HG03139 (cell line): Measurements from ENCODE around the gene INHBB.
"Not testable (repeated sequence)": the region's sequence is repeated elsewhere in the genome, so short reads cannot be mapped to it uniquely, and the experiment has no call there.

Source experiments
- ATAC-seq: cut with Tn5 transposase; IDR thresholded peaks from one replicate; pipeline ENCODE4 v1.9.1; 2021; ENCODE audit not compliant: unreplicated experiment

The INHBB gene

GRCh38 chr2:120346026-120346666 lies at the start of gene INHBB:
Gene INHBB (plus strand): TSS chr2:120346136. CDS start chr2:120346189, 53 bp downstream.
- no peak for ATAC-seq

GRCh38 chr2:120298173-120298835 lies 47.6 kb upstream of the INHBB start:
- ATAC-seq = no peak

- ATAC-seq = no peak
These were observed 46.9 kb upstream of the INHBB start for GRCh38 chr2:120299004-120299403.

DNA sequence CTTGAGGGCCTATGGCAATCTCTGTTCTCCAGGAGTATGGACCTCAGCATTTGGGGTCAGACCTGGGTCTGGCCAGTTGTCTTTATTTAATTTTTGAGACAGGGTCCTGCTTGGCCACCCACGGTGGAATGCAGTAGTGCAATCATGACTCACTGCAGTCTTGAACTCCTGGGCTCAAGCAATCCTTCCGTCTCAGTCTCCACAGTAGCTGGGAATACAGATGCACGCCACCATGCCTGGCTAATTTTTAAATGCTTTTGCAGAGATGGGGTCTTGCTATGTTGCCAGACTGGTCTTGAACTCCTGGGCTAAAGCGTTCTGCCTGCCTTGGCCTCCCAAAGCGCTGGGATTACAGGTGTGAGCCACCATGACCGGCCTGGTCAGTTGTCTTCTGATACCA lies 46.4 kb upstream of the INHBB start:
- no peak for ATAC-seq

DNA sequence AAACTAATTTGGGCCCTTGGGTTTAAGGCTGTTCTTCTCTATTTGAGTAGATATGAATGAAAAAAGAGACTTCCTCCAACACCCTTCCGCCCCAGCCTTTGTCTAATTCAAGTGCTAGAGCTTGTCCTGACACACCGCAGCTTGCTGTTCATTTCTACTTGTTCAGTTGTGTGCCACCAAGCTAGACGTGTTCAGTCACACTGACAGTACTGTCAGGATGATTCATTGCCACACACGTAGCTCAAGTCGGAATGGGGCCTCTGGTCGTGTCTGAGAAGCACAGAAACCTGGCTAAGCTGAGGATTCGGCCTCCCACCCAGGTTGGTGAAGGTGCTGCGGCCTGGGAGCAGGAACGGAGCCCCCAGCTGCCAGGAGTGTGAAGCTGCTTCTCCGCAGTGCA lies 45.6 kb upstream of the INHBB start:
- no peak for ATAC-seq

DNA sequence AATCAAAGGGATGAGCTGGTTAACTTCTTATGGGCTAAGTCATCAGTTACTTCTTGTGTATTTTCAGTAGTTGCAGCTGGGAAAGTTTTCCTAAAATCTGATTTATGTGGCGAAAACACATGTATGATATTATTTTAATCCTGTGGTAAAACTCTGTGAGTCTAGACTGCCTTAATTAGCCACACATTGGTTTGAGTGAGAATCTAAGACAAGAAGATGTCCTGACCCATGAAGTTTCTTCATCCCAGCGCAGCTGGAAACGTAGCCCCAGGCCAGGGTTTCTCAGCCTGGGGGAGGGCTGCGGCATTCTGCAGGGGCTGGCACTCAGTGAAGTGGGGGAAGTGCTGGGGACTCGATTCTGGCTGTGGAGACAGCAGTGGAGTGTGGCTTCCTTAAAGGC lies 44.7 kb upstream of the INHBB start:
- no peak for ATAC-seq

GRCh38 chr2:120302301-120302700 lies 43.6 kb upstream of the INHBB start:
- no peak for ATAC-seq

DNA sequence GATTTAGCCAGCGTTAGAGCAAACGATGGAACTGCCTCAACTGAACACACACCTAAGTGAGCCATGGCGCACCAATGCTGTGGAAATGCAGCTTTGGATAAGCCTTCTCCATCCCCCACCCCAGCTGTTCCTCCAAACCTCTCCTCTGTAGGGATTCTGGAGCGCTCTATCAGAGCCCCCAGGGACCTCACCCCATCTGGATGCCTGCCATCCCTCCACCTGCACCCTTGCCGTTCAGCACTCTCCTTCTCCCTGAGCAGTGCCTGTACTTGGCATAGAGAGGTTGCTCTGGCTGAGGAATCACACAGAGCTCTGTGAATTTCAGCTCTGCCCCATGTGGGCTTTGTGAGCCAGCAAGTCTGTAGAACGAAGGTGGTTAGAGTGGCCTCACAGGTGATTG lies 42.8 kb upstream of the INHBB start:
- ATAC-seq = no peak

- no peak for ATAC-seq
These were observed 40.6 kb upstream of the INHBB start for GRCh38 chr2:120305296-120305695.

- no peak for ATAC-seq
These were observed 39.9 kb upstream of the INHBB start for GRCh38 chr2:120305937-120306490.

GRCh38 chr2:120307482-120307881 lies 38.5 kb upstream of the INHBB start:
- no peak for ATAC-seq

- no peak for ATAC-seq
These were observed 37.7 kb upstream of the INHBB start for GRCh38 chr2:120308038-120308910.

DNA sequence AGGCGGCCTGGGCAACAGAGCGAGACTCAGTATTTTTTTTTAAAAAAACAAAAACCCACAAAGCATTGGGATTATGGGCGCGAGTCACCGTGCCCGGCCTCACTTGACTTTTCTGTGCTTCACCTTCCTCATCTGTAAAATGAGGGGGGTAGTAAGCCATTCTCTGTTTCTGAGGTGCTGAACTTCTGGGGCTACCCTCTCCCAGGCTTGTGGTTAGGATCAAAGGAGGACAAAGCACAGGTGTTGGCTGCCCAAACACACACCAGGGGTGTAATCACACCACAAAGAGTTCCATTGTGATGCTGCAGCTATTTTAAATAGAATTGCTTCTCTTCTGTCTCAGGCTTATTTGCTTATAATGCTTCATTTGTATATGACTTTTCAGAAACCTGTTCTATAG lies 35.8 kb upstream of the INHBB start:
- ATAC-seq = no peak

DNA sequence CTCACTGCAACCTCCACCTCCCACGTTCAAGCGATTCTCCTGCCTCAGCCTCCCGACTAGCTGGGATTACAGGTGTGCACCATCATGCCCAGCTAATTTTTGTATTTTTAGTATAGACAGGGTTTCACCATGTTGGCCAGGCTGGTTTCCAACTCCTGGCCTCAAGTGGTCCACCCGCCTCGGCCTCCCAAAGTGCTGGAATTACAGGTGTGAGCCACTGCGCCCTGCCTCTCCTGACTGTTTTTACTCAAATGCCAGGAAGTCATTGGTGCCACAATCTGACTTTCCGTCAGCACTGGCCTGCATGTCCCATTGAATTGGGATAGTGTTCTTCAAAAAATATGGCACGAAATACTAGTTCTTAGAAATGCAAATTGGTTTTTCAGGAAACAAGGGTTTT lies 35.1 kb upstream of the INHBB start:
- not testable (repeated sequence) for ATAC-seq

DNA sequence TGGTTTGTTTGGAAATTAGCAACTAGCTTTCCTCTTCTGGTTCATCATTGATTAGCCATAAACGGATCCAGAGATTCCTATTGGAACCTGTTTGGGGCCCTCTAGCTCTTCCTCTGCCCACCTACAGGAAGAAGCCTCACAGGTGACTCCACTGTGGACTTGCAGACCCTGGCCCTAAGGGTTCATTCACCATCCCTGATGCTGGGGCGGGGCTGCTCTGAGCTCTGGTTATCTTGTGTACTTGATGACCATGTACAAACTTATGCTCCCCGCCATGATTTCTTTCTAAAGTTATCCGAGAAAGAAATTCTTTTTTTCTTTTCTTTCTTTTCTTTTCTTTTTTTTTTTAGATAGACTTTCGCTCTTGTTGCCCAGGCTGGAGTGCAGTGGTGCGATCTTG lies 33.9 kb upstream of the INHBB start:
- ATAC-seq = no peak

- ATAC-seq = no peak
These were observed 32.9 kb upstream of the INHBB start for GRCh38 chr2:120312860-120313694.

GRCh38 chr2:120313695-120314615 lies 32.0 kb upstream of the INHBB start:
- no peak for ATAC-seq

- ATAC-seq = no peak
These were observed 31.1 kb upstream of the INHBB start for GRCh38 chr2:120314690-120315366.

GRCh38 chr2:120315367-120316033 lies 30.4 kb upstream of the INHBB start:
- no peak for ATAC-seq
